Left colon (tissue), 2 donors: ENCODE results near the gene MORF4L1. TPM values are rescaled to one million over a fixed set of nuclear protein-coding genes. Genes with fewer than 3 reads are reported as not detected.

Experiments used
- ATAC-seq: fragments of 200-7000 bp; cut with Tn5 transposase; one replicate; pipeline ENCODE4 v1.9.1; 2020; ENCODE audit warnings: mild to moderate bottlenecking, moderate library complexity
- DNase-seq, 2 donors: peaks; one replicate each; pipeline ENCODE4 v3.0.0-alpha.2; 2020
- intact Hi-C, 2 donors: fragments of 100-400 bp; cut with DNase I in 1 of 2; cut with micrococcal nuclease in 1 of 2; formaldehyde crosslinking; loops; one replicate each; pipeline versions ENCODE4 v1.11.2 to v1.14.0; 2022; cut with DNase I, micrococcal nuclease
- total RNA-seq, 2 donors: library from RNA; stranded (reverse); fragmentation: NEBNext Ultra II Directional; extraction: Animal tissue kit (Norgen Biotek cat#: 25700); gene quantifications; one replicate each; pipeline ENCODE4 v1.2.1, GENCODE V29; 2021
- donor health status: DM: no; HTN: no; CAD: no.
- donor health status: DM: yes; HTN: yes; CAD: no.

Gene MORF4L1
- total RNA-seq, 2 donors from 2014 or later: 167 to 190 TPM

GRCh38 chr15:78933187-78933822, 60.6 kb downstream of the MORF4L1 start:
- DNase-seq (no peak), ATAC-seq (no peak)
- intact Hi-C loops: no loop called here

- no peak for DNase-seq
- ATAC-seq: no peak
- intact Hi-C loops: no loop called here
Observed at GRCh38 chr15:78933823-78934654, 61.3 kb downstream of the MORF4L1 start.

- DNase-seq (no peak), ATAC-seq (no peak)
- intact Hi-C loops: no loop called here
Observed at GRCh38 chr15:78934655-78935023, 61.9 kb downstream of the MORF4L1 start.

GRCh38 chr15:78937132-78937739, 64.5 kb downstream of the MORF4L1 start:
- DNase-seq (no peak), ATAC-seq (no peak)
- intact Hi-C loops: no loop called here

GRCh38 chr15:78938658-78939488, 66.2 kb downstream of the MORF4L1 start:
- DNase-seq (no peak), ATAC-seq (no peak)
- intact Hi-C loops: no loop called here

- DNase-seq: no peak
- intact Hi-C loops: no loop called here
- ATAC-seq: no peak
Observed at GRCh38 chr15:78942741-78943140, 70.1 kb downstream of the MORF4L1 start.

- DNase-seq (no peak), ATAC-seq (no peak)
- intact Hi-C loops: no loop called here
Observed at GRCh38 chr15:78943692-78944091, 71.0 kb downstream of the MORF4L1 start.

- ATAC-seq (peak; percentile 58), DNase-seq (no peak)
- intact Hi-C loops: no loop called here
Observed at GRCh38 chr15:78944202-78944625, 71.5 kb downstream of the MORF4L1 start.

- ATAC-seq (peak; percentile 96), DNase-seq (peak; percentile 86 to 94)
- intact Hi-C loops: no loop called here
Observed at GRCh38 chr15:78944669-78945407, 72.1 kb downstream of the MORF4L1 start, which contains the start of gene CTSH. Gene CTSH, minus strand, starts transcription at chr15:78945046. Its CDS starts 65 bp downstream, at chr15:78944981.

- intact Hi-C loops: no loop called here
- ATAC-seq (no peak), DNase-seq (no peak)
Observed at GRCh38 chr15:78946493-78946892, 73.8 kb downstream of the MORF4L1 start.

- DNase-seq: no peak
- intact Hi-C loops: no loop called here
- ATAC-seq: no peak
Observed at GRCh38 chr15:78947506-78947905, 74.8 kb downstream of the MORF4L1 start.

Other genes with a start within 250 kb of the MORF4L1 start
- gene CHRNB4, start 231.7 kb upstream of the MORF4L1 start, total RNA-seq: under 1 TPM in 1 of 2 donors, not detected in 1; 0.25 TPM
- 1 to 10 TPM in 1 of 2 donors, under 1 TPM in 1; 0.92 to 2.4 TPM for gene ADAMTS7, start 61.4 kb upstream of the MORF4L1 start, total RNA-seq
- 10 to 100 TPM; 25.6 to 66.7 TPM for gene CTSH, start 72.2 kb downstream of the MORF4L1 start, total RNA-seq
- gene RASGRF1, start 217.9 kb downstream of the MORF4L1 start, total RNA-seq: under 1 TPM; 0.14 to 0.18 TPM